Endothelial cell of umbilical vein (primary cell): Measurements from ENCODE around the gene LDHD. TPM values are rescaled to one million over a fixed set of nuclear protein-coding genes. Genes with fewer than 3 reads are reported as not detected.

Source experiments
- BruUV-seq: library from RNA; stranded (reverse); fragments of 400-500 nt; replicated peaks from 2 replicates; lab custom pipeline; 2021; lab: Mats Ljungman, UMichigan
- CTCF ChIA-PET: fragments of 300-600, 350-600 bp; sonication (Branson Sonifier 250); formaldehyde crosslinking; loops from one replicate; lab custom pipeline; 2021; ENCODE audit warnings: antibody characterized with exemption, inconsistent platforms; lab: Charles Lee
- POLR2A ChIA-PET: fragments of 300-600, 350-600 bp; sonication (Branson Sonifier 250); formaldehyde crosslinking; loops from one replicate; lab custom pipeline; 2021; ENCODE audit warnings: antibody characterized with exemption, inconsistent platforms; lab: Charles Lee
- DNase-seq: peaks from one replicate; pipeline ENCODE4 v3.0.0-alpha.2; 2011; ENCODE audit warnings: low read depth, low spot score
- FAIRE-seq: peaks from 2 replicates; lab custom pipeline; 2011; peaks lifted over from hg19 to GRCh38; lab: Jason Lieb, UNC
- H2AFZ ChIP-seq: 2 replicates; pipeline ENCODE4 v1.6.0; 2012; ENCODE audit warnings: low read depth, low read length, control low read depth, inconsistent platforms
- H3K27ac ChIP-seq: 2 replicates; pipeline ENCODE4 v1.5.1; 2011; ENCODE audit warnings: low read depth, mild to moderate bottlenecking, control low read depth, low read length, moderate library complexity; ENCODE audit not compliant: insufficient read depth
- H3K27me3 ChIP-seq, 2 experiments: 2 replicates each; pipeline versions ENCODE4 v1.6.0 to v1.6.1; 2011; ENCODE audit warnings: low read length in 2 of 2, mixed read lengths in 1 of 2; ENCODE audit not compliant: control insufficient read depth in 2 of 2, insufficient read depth in 2 of 2
- H3K36me3 ChIP-seq, 2 experiments: 2 replicates in 1 of 2; 3 replicates in 1 of 2; pipeline ENCODE4 v1.5.1; 2011; ENCODE audit warnings: low read length in 2 of 2, mild to moderate bottlenecking in 1 of 2, moderate library complexity in 1 of 2; ENCODE audit not compliant: control insufficient read depth in 2 of 2, insufficient read depth in 2 of 2; ENCODE audit errors: extremely low read depth in 1 of 2
- H3K4me1 ChIP-seq: 3 replicates; pipeline ENCODE4 v1.5.1; 2011; ENCODE audit warnings: mild to moderate bottlenecking, low read length; ENCODE audit not compliant: control insufficient read depth, insufficient read depth; ENCODE audit errors: extremely low read depth
- H3K4me2 ChIP-seq: 2 replicates; pipeline ENCODE4 v1.6.1; 2011; ENCODE audit warnings: low read length, control low read depth, mixed read lengths; ENCODE audit not compliant: insufficient read depth
- H3K4me3 ChIP-seq, 3 experiments: fragments of 200-600 bp in 1 of 3; sonication (generic), shearing (Covaris generic) in 1 of 3; replicated peaks in 1 of 3; 2 replicates each; pipeline ENCODE4 v1.5.1; 2011 to 2016; ENCODE audit warnings: control low read depth in 3 of 3, low read length in 3 of 3, mild to moderate bottlenecking in 2 of 3, inconsistent platforms in 1 of 3, low read depth in 1 of 3, moderate library complexity in 1 of 3; ENCODE audit not compliant: insufficient read depth in 1 of 3
- H3K79me2 ChIP-seq: 2 replicates; pipeline ENCODE4 v1.6.0; 2012; ENCODE audit warnings: low read length, inconsistent platforms; ENCODE audit not compliant: control insufficient read depth, insufficient read depth
- H3K9ac ChIP-seq: replicated peaks from 2 replicates; pipeline ENCODE3; 2011; ENCODE audit warnings: low read length, control low read depth; ENCODE audit not compliant: insufficient read depth; ENCODE audit errors: extremely low read depth
- H3K9me1 ChIP-seq: replicated peaks from 3 replicates; pipeline ENCODE4 v1.6.0; 2011; ENCODE audit warnings: mild to moderate bottlenecking, low read length; ENCODE audit not compliant: control insufficient read depth, insufficient read depth; ENCODE audit errors: extremely low read depth
- H3K9me3 ChIP-seq: replicated peaks from 2 replicates; pipeline ENCODE4 v1.5.1; 2012; ENCODE audit warnings: low read length, inconsistent platforms; ENCODE audit not compliant: control insufficient read depth, insufficient read depth
- H4K20me1 ChIP-seq: replicated peaks from 2 replicates; pipeline ENCODE3; 2011; ENCODE audit warnings: mild to moderate bottlenecking, low read length; ENCODE audit not compliant: control insufficient read depth, insufficient read depth; ENCODE audit errors: extremely low read depth
- CTCF ChIP-seq, 2 donors: IDR thresholded peaks; 1 replicate in 1 of 2; 2 replicates in 1 of 2; pipeline ENCODE4 v1.5.1; 2011; ENCODE audit warnings: low read length in 2 of 2, mild to moderate bottlenecking in 2 of 2, moderate library complexity in 2 of 2, control low read depth in 1 of 2, inconsistent platforms in 1 of 2, low read depth in 1 of 2; ENCODE audit not compliant: insufficient read depth in 1 of 2; ENCODE audit errors: extremely low read depth in 1 of 2
- EZH2 ChIP-seq: IDR thresholded peaks from 2 replicates; pipeline ENCODE4 v1.6.1; 2012; ENCODE audit warnings: borderline replicate concordance, low read depth, mild to moderate bottlenecking, moderate library complexity, low read length, inconsistent platforms; ENCODE audit not compliant: severe bottlenecking
- FOS ChIP-seq: IDR thresholded peaks from 2 replicates; pipeline ENCODE4 v1.6.1; 2011; ENCODE audit warnings: mild to moderate bottlenecking, low read length, moderate library complexity, borderline replicate concordance; ENCODE audit not compliant: insufficient read depth
- GATA2 ChIP-seq: IDR thresholded peaks from 2 replicates; pipeline ENCODE4 v1.7.0; 2011; ENCODE audit warnings: low read depth, mild to moderate bottlenecking, moderate library complexity, mixed read lengths, low read length; ENCODE audit not compliant: insufficient read length, insufficient read depth
- JUN ChIP-seq: IDR thresholded peaks from 2 replicates; pipeline ENCODE4 v1.6.1; 2011; ENCODE audit warnings: borderline replicate concordance, low read depth; ENCODE audit not compliant: insufficient read length, insufficient read depth
- MAX ChIP-seq: IDR thresholded peaks from 2 replicates; pipeline ENCODE4 v1.6.1; 2011; ENCODE audit not compliant: insufficient read depth, insufficient read length
- MYC ChIP-seq: IDR thresholded peaks from one replicate; pipeline ENCODE4 v1.6.1; 2011; ENCODE audit warnings: mild to moderate bottlenecking, low read depth, low read length
- POLR2A ChIP-seq: IDR thresholded peaks from 2 replicates; pipeline ENCODE4 v1.6.1; 2012; ENCODE audit warnings: low read depth, mild to moderate bottlenecking, control low read depth, low read length
- POLR2AphosphoS5 ChIP-seq: IDR thresholded peaks from 2 replicates; pipeline ENCODE4 v1.6.1; 2012; ENCODE audit warnings: low read depth, mild to moderate bottlenecking, control low read depth, low read length, moderate library complexity; ENCODE audit not compliant: insufficient read depth
- dilution Hi-C: fragments of 300-500 bp; cut with MboI; formaldehyde crosslinking; loops from one replicate; pipeline ENCODE4 v1.15.0; 2019; ENCODE audit warnings: low sequenced_read_pairs; ENCODE audit not compliant: extremely low pct_ligation_motif_present
- intact Hi-C: fragments of 100-400 bp; cut with micrococcal nuclease; formaldehyde crosslinking; loops from one replicate; pipeline ENCODE4 v1.10.0; 2022
- polyA plus RNA-seq, 4 experiments: library from polyadenylated mRNA; depleted of rRNA in 3 of 4; stranded (reverse) in 3 of 4; unstranded in 1 of 4; fragments of >200 nt; gene quantifications; 2 replicates each; pipeline versions ENCODE4 v1.2.1 to v1.2.3, GENCODE V29; 2011 to 2012; ENCODE audit warnings: missing spikeins in 1 of 4
- total RNA-seq: library from RNA; stranded (reverse); gene quantifications from 2 replicates; pipeline ENCODE4 v1.2.3, GENCODE V29; 2021

LDHD gene
- total and polyA plus RNA-seq, 2 donors (not counting 3 experiments of a cell fraction or from before 2014, with no cell fraction given) = 0.41 TPM; not detected in 1

GRCh38 chr16:75122609-75123008 is 6.0 kb upstream of the LDHD start:
- Histone ChIP-seq H3K4me2 (no peak overlapping the region), H3K79me2 (no peaks in the 10 kb centered on the region), H3K9ac (no peak overlapping the region), H3K4me1 (no peaks in the 10 kb centered on the region), H3K9me3 (peaks cover 2% of the 10 kb centered on the region), H2AFZ (no peak overlapping the region), H4K20me1 (no peaks in the 10 kb centered on the region), H3K36me3 (no peaks in the 10 kb centered on the region), H3K4me3 (no peak overlapping the region), H3K9me1 (no peaks in the 10 kb centered on the region), H3K27ac (no peak overlapping the region), H3K27me3 (no peaks in the 10 kb centered on the region)
- POLR2A ChIA-PET = interaction anchor here (0.6 kb wide), 1 partner anchor 79 kb away, joined by 3 read pairs; no protein-coding TSS in a partner anchor
- BruUV-seq = no TSS peak
- dilution Hi-C loops = no loop called here
- DNase-seq = no peak
- FAIRE-seq = no peak
- intact Hi-C loops = no loop called here
- TF ChIP-seq POLR2AphosphoS5 (no peak), JUN (no peak), POLR2A (no peak), CTCF (IDR thresholded peaks at IDR 0.05; ENCODE audit: extremely low read depth in 1 of 2, insufficient read depth in 1 of 2, low read depth in 1 of 2, low read length in 2 of 2) (no peak), MYC (no peak), GATA2 (no peak), FOS (no peak), MAX (no peak), EZH2 (no peak)
- CTCF ChIA-PET = no interaction called here
